ENCODE data around the gene MPDZ. TPM values are rescaled to one million over a fixed set of nuclear protein-coding genes. Genes with fewer than 3 reads are reported as not detected.

Gene MPDZ
- total RNA-seq, 1 donor from 2014 or later: 70.7 TPM

- no peak overlapping the region for H3K4me3 ChIP-seq
- no peaks in the 10 kb centered on the region for H3K27me3 ChIP-seq (ENCODE audit: low read depth)
- intact Hi-C loops (cut with micrococcal nuclease): loop anchor here (5.0 to 10.0 kb wide), 2 partner anchors 54 to 367 kb away; no protein-coding TSS in a partner anchor
- no peaks in the 10 kb centered on the region for H3K9me3 ChIP-seq (replicated peaks)
- H3K36me3 ChIP-seq: no peaks in the 10 kb centered on the region
- H3K4me1 ChIP-seq: no peaks in the 10 kb centered on the region
- no peak for DNase-seq
- TF ChIP-seq, protein P1, sequence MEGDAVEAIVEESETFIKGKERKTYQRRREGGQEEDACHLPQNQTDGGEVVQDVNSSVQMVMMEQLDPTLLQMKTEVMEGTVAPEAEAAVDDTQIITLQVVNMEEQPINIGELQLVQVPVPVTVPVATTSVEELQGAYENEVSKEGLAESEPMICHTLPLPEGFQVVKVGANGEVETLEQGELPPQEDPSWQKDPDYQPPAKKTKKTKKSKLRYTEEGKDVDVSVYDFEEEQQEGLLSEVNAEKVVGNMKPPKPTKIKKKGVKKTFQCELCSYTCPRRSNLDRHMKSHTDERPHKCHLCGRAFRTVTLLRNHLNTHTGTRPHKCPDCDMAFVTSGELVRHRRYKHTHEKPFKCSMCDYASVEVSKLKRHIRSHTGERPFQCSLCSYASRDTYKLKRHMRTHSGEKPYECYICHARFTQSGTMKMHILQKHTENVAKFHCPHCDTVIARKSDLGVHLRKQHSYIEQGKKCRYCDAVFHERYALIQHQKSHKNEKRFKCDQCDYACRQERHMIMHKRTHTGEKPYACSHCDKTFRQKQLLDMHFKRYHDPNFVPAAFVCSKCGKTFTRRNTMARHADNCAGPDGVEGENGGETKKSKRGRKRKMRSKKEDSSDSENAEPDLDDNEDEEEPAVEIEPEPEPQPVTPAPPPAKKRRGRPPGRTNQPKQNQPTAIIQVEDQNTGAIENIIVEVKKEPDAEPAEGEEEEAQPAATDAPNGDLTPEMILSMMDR (IDR thresholded peaks at IDR 0.05; ENCODE audit: borderline replicate concordance): peak; percentile 84
- no peak overlapping the region for H3K27ac ChIP-seq (replicated peaks)
Observed at GRCh38 chr9:13088720-13089427, 190.6 kb downstream of the MPDZ start.

DNA sequence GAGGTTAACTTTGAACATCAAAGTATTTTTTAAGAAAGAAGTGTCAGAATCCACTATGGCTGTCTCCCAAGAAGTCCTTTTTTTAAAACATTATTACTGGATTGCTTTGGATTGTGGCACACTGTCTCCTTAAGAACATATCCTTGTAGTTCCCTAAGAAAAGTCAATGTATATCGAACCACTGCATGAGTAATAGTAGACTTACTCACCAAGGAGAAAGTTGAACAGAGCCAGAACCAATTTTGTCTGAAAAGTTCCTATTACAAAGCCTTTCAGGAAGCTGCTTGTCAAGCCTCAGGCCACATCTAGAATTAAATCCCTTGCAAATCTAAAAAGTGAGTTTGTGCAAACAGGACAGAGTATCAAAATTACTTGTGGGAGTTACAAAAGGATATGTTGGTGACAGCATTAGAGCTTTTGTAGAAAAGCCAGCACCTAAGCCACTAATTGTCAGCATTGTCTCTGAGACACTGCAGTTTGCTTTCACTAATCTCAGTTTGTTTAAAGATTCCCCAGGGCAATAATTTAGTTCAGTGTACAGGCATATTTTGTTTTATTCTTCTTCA is 195.4 kb downstream of the MPDZ start:
- Histone ChIP-seq H3K4me3 (no peak overlapping the region), H3K4me1 (no peaks in the 10 kb centered on the region), H3K36me3 (no peaks in the 10 kb centered on the region), H3K27me3 (ENCODE audit: low read depth) (no peaks in the 10 kb centered on the region), H3K27ac (replicated peaks) (no peak overlapping the region), H3K9me3 (replicated peaks) (no peaks in the 10 kb centered on the region)
- TF ChIP-seq, protein P1 (IDR thresholded peaks at IDR 0.05; ENCODE audit: borderline replicate concordance): no peak
- intact Hi-C loops (cut with micrococcal nuclease): loop anchor here (10.0 kb wide), 1 partner anchor 49 kb away; no protein-coding TSS in a partner anchor
- no peak for DNase-seq

DNA sequence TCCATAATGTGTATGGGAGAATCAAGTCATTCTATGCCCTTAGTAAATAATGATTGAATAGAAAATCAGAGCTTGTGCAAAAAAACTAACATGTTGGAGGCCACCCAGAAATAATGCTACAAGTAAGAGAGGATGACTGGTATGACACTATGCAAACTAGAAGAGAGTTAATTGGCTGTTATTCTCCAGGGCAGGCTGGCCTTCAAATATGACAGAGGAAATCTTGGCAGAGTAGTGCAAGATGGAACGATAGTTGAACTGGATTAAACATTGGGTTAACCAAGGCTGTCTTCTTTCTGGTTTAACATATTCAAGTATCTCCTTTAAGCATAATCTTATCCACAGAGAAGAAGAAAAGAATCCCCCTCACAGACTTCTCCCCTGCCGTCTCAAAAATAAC is 196.1 kb downstream of the MPDZ start:
- intact Hi-C loops (cut with micrococcal nuclease): loop anchor here (10.0 kb wide), 1 partner anchor 49 kb away; no protein-coding TSS in a partner anchor
- Histone ChIP-seq H3K9me3 (replicated peaks) (no peaks in the 10 kb centered on the region), H3K4me3 (no peak overlapping the region), H3K36me3 (no peaks in the 10 kb centered on the region), H3K27me3 (ENCODE audit: low read depth) (no peaks in the 10 kb centered on the region), H3K27ac (replicated peaks) (no peak overlapping the region), H3K4me1 (no peaks in the 10 kb centered on the region)
- DNase-seq: no peak
- TF ChIP-seq, protein P1 (IDR thresholded peaks at IDR 0.05; ENCODE audit: borderline replicate concordance): no peak

- TF ChIP-seq, protein P1 (IDR thresholded peaks at IDR 0.05; ENCODE audit: borderline replicate concordance): no peak
- no peaks in the 10 kb centered on the region for H3K4me1 ChIP-seq
- H3K36me3 ChIP-seq: no peaks in the 10 kb centered on the region
- DNase-seq: no peak
- H3K27ac ChIP-seq (replicated peaks): no peak overlapping the region
- intact Hi-C loops (cut with micrococcal nuclease): loop anchor here (10.0 kb wide), 1 partner anchor 48 kb away; no protein-coding TSS in a partner anchor
- H3K4me3 ChIP-seq: no peak overlapping the region
- H3K27me3 ChIP-seq (ENCODE audit: low read depth): no peaks in the 10 kb centered on the region
- H3K9me3 ChIP-seq (replicated peaks): no peaks in the 10 kb centered on the region
Observed at GRCh38 chr9:13082796-13083195, 196.7 kb downstream of the MPDZ start.

DNA sequence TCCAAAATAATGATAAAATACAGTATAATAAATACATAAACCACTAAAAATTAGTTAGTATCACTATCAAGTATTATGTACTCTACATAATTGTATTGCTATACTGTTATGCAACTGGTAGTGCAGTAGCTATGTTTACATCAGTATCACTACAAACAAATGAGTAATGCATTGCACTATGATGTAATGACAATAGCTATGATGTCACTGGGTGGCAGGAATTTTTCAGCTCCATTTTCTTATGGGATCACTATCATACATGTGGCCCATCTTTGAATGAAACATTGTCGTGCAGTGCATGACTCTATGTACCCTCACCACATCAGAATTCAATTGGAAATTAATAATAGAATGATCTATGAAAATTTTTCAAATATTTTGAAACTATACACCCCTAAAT is 201.3 kb downstream of the MPDZ start:
- H3K4me3 ChIP-seq: no peak overlapping the region
- peaks cover 22% of the 10 kb centered on the region for H3K9me3 ChIP-seq (replicated peaks)
- TF ChIP-seq, protein P1 (IDR thresholded peaks at IDR 0.05; ENCODE audit: borderline replicate concordance): no peak
- H3K4me1 ChIP-seq: no peaks in the 10 kb centered on the region
- no peaks in the 10 kb centered on the region for H3K36me3 ChIP-seq
- intact Hi-C loops (cut with micrococcal nuclease): no loop called here
- H3K27me3 ChIP-seq (ENCODE audit: low read depth): no peaks in the 10 kb centered on the region
- no peak overlapping the region for H3K27ac ChIP-seq (replicated peaks)
- DNase-seq: no peak

Data from left ventricle myocardium inferior (tissue), 1 donor.